Smooth muscle cell (in vitro differentiated cells): ENCODE data around the gene DAB2IP. TPM values are rescaled to one million over a fixed set of nuclear protein-coding genes. Genes with fewer than 3 reads are reported as not detected.
A peak's percentile ranks its signal among the peaks of the same experiment; 100 is the strongest.

ENCODE experiments used
- DNase-seq: peaks from one replicate; lab custom pipeline; 2025; ENCODE audit not compliant: unreplicated experiment; lab: John Stamatoyannopoulos, UW
- H2AFZ ChIP-seq: fragments of 200-600 bp; sonication (generic); 2 replicates; pipeline ENCODE4 v1.6.0; 2016; ENCODE audit warnings: antibody characterized with exemption, low read depth, mild to moderate bottlenecking
- H3F3A ChIP-seq: fragments of 200-600 bp; sonication (generic); 2 replicates; pipeline ENCODE4 v1.6.0; 2017; ENCODE audit warnings: antibody characterized with exemption, low read depth
- H3K27ac ChIP-seq: fragments of 200-600 bp; sonication (generic); 2 replicates; pipeline ENCODE4 v1.5.1; 2016; ENCODE audit warnings: low read depth, mild to moderate bottlenecking
- H3K27me3 ChIP-seq: fragments of 200-600 bp; sonication (generic); 2 replicates; pipeline ENCODE4 v1.6.1; 2016; ENCODE audit warnings: low read depth, mild to moderate bottlenecking
- H3K36me3 ChIP-seq: fragments of 200-600 bp; sonication (generic); 2 replicates; pipeline ENCODE4 v1.5.1; 2016; ENCODE audit warnings: low read depth
- H3K4me1 ChIP-seq: fragments of 200-600 bp; sonication (generic); 2 replicates; pipeline ENCODE4 v1.5.1; 2016; ENCODE audit warnings: low read depth
- H3K4me2 ChIP-seq: fragments of 200-600 bp; sonication (generic); 2 replicates; pipeline ENCODE4 v1.6.0; 2016; ENCODE audit warnings: mild to moderate bottlenecking
- H3K4me3 ChIP-seq: fragments of 200-600 bp; sonication (generic); 2 replicates; pipeline ENCODE4 v1.5.1; 2016; ENCODE audit warnings: mild to moderate bottlenecking
- H3K79me2 ChIP-seq: fragments of 200-600 bp; sonication (generic); 2 replicates; pipeline ENCODE4 v1.6.0; 2016; ENCODE audit warnings: low read depth, mild to moderate bottlenecking
- H3K9ac ChIP-seq: fragments of 200-600 bp; sonication (generic); 2 replicates; pipeline ENCODE4 v1.6.0; 2016; ENCODE audit warnings: low read depth
- H3K9me3 ChIP-seq: fragments of 200-600 bp; sonication (generic); replicated peaks from 2 replicates; pipeline ENCODE4 v1.5.1; 2016; ENCODE audit warnings: low read depth
- H4K20me1 ChIP-seq: fragments of 200-600 bp; sonication (generic); 2 replicates; pipeline ENCODE4 v1.6.0; 2016; ENCODE audit warnings: low read depth
- WGBS: methylation state at CpG from one replicate; pipeline ENCODE4 v1.1.7; 2016; ENCODE audit warnings: low lambda C conversion rate; 5-methylcytosine and 5-hydroxymethylcytosine counted together
- polyA plus RNA-seq: library from polyadenylated mRNA; unstranded; fragments of >200 nt; fragmentation: Nextera tagmentation; extraction: Ambion mirVana; gene quantifications from 2 replicates; pipeline ENCODE4 v1.2.1, GENCODE V29; 2016
- total RNA-seq: library from RNA; depleted of rRNA; stranded (reverse); fragments of >200 nt; gene quantifications from 2 replicates; pipeline ENCODE4 v1.2.3, GENCODE V29; 2014
- TF ChIP-seq, protein P1 (sequence below): fragments of 200-600 bp; sonication (generic); IDR thresholded peaks from 2 replicates; pipeline ENCODE4 v1.5.1; 2017; ENCODE audit warnings: borderline replicate concordance, mild to moderate bottlenecking, antibody characterized with exemption; ENCODE audit not compliant: insufficient read depth, poor library complexity, severe bottlenecking

Gene DAB2IP
- total and polyA plus RNA-seq, 2 experiments from 2014 or later = 10.4 to 15.5 TPM

GRCh38 chr9:121763561-121764370 lies 112.3 kb downstream of the DAB2IP start:
- H3K27ac ChIP-seq = no peak overlapping the region
- peaks cover 11% of the 10 kb centered on the region for H4K20me1 ChIP-seq
- TF ChIP-seq, protein P1, sequence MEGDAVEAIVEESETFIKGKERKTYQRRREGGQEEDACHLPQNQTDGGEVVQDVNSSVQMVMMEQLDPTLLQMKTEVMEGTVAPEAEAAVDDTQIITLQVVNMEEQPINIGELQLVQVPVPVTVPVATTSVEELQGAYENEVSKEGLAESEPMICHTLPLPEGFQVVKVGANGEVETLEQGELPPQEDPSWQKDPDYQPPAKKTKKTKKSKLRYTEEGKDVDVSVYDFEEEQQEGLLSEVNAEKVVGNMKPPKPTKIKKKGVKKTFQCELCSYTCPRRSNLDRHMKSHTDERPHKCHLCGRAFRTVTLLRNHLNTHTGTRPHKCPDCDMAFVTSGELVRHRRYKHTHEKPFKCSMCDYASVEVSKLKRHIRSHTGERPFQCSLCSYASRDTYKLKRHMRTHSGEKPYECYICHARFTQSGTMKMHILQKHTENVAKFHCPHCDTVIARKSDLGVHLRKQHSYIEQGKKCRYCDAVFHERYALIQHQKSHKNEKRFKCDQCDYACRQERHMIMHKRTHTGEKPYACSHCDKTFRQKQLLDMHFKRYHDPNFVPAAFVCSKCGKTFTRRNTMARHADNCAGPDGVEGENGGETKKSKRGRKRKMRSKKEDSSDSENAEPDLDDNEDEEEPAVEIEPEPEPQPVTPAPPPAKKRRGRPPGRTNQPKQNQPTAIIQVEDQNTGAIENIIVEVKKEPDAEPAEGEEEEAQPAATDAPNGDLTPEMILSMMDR = no peak
- H3K27me3 ChIP-seq = no peaks in the 10 kb centered on the region
- 95% methylated on average over 21 of the region's 21 CpGs for WGBS
- no peak overlapping the region for H2AFZ ChIP-seq
- no peak overlapping the region for H3K4me3 ChIP-seq
- H3K79me2 ChIP-seq = no peaks in the 10 kb centered on the region
- H3K9me3 ChIP-seq = no peaks in the 10 kb centered on the region
- no peaks in the 10 kb centered on the region for H3K4me1 ChIP-seq
- no peak for DNase-seq
- H3K4me2 ChIP-seq = no peak overlapping the region
- no peaks in the 10 kb centered on the region for H3F3A ChIP-seq
- no peak overlapping the region for H3K9ac ChIP-seq
- H3K36me3 ChIP-seq = no peaks in the 10 kb centered on the region

DNA sequence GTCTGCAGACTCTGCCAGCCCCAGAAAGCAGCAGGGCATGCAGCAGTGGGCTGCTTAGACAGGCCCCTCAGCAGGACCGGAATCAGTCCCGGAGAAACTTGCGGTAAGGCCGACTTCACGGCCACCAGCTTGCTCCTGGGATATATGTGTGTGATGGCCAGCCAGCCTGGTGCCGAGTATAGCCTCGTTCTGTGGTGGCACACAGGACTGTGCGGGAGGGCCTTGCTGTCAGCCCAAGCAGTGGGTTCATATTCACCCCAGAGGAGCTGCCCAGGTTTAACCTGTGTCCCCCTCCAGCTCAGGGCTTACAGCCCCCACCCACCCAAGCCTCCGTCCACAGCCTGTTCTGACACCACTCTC lies 112.9 kb downstream of the DAB2IP start:
- H3K4me2 ChIP-seq = no peak overlapping the region
- no peak for DNase-seq
- no peak overlapping the region for H3K9ac ChIP-seq

GRCh38 chr9:121765021-121765950 lies 113.9 kb downstream of the DAB2IP start:
- H3K4me3 ChIP-seq = no peak overlapping the region
- peak overlapping the region; percentile 58 for H3K27ac ChIP-seq
- H3K9ac ChIP-seq = peak overlapping the region; percentile 4
- H2AFZ ChIP-seq = no peak overlapping the region
- no peaks in the 10 kb centered on the region for H3K36me3 ChIP-seq
- H3K79me2 ChIP-seq = no peaks in the 10 kb centered on the region
- TF ChIP-seq, protein P1 = no peak
- no peaks in the 10 kb centered on the region for H3K9me3 ChIP-seq
- 48% methylated on average over 8 of the region's 8 CpGs for WGBS
- H4K20me1 ChIP-seq = peaks cover 10% of the 10 kb centered on the region
- DNase-seq = peak; percentile 6
- H3K4me1 ChIP-seq = no peaks in the 10 kb centered on the region
- no peaks in the 10 kb centered on the region for H3K27me3 ChIP-seq
- H3K4me2 ChIP-seq = peak overlapping the region; percentile 57
- H3F3A ChIP-seq = no peaks in the 10 kb centered on the region

More for the DNA sequence above, 112.9 kb downstream of the DAB2IP start:
- H3K79me2 ChIP-seq = no peaks in the 10 kb centered on the region
- 84% methylated on average over 8 of the region's 9 CpGs for WGBS
- no peaks in the 10 kb centered on the region for H3K27me3 ChIP-seq
- TF ChIP-seq, protein P1 = no peak
- no peaks in the 10 kb centered on the region for H3K4me1 ChIP-seq
- H3K4me3 ChIP-seq = no peak overlapping the region
- no peak overlapping the region for H2AFZ ChIP-seq
- peak overlapping the region; percentile 58 for H3K27ac ChIP-seq
- no peaks in the 10 kb centered on the region for H3K36me3 ChIP-seq
- H3K9me3 ChIP-seq = no peaks in the 10 kb centered on the region
- H3F3A ChIP-seq = no peaks in the 10 kb centered on the region
- H4K20me1 ChIP-seq = peaks cover 10% of the 10 kb centered on the region
